Panc1 (cell line): ENCODE results near the gene CTDP1. TPM values are rescaled to one million over a fixed set of nuclear protein-coding genes. Genes with fewer than 3 reads are reported as not detected.

ENCODE experiments used
- ATAC-seq: fragments of 200-7000 bp; cut with Tn5 transposase; 2 replicates; pipeline ENCODE4 v1.9.1; 2020; ENCODE audit warnings: mild to moderate bottlenecking, moderate library complexity
- BruUV-seq: library from RNA; stranded (reverse); fragments of 400-500 nt; replicated peaks from 2 replicates; lab custom pipeline; 2021; lab: Mats Ljungman, UMichigan
- CTCF ChIA-PET: fragments of 300-600 bp; sonication (Branson Sonifier 250); formaldehyde crosslinking; loops from one replicate; lab custom pipeline; 2022; ENCODE audit warnings: antibody characterized with exemption; lab: Charles Lee
- POLR2A ChIA-PET: fragments of 300-600 bp; sonication (Branson Sonifier 250); formaldehyde crosslinking; loops from one replicate; lab custom pipeline; 2022; ENCODE audit warnings: antibody characterized with exemption; lab: Charles Lee
- DNase-seq: peaks from one replicate; pipeline ENCODE4 v3.0.0-alpha.2; 2010; ENCODE audit warnings: low read depth, low spot score
- H3K27ac ChIP-seq: 2 replicates; pipeline ENCODE4 v1.5.1; 2011; ENCODE audit warnings: mild to moderate bottlenecking, low read length, inconsistent platforms
- H3K27me3 ChIP-seq: fragments of 200-500 bp; sonication (Bioruptor generic); 2 replicates; pipeline ENCODE4 v1.6.0; 2014; ENCODE audit warnings: low read length, inconsistent platforms; ENCODE audit not compliant: control insufficient read depth, insufficient read depth
- H3K36me3 ChIP-seq: fragments of 200-500 bp; sonication (Bioruptor generic); 2 replicates; pipeline ENCODE4 v1.5.1; 2014; ENCODE audit warnings: inconsistent platforms, mild to moderate bottlenecking, low read length, moderate library complexity; ENCODE audit not compliant: control insufficient read depth, insufficient read depth
- H3K4me1 ChIP-seq: 2 replicates; pipeline ENCODE4 v1.5.1; 2011; ENCODE audit warnings: inconsistent platforms, mild to moderate bottlenecking, low read length, moderate library complexity; ENCODE audit not compliant: control insufficient read depth, insufficient read depth
- H3K4me3 ChIP-seq, 2 experiments: 2 replicates each; pipeline ENCODE4 v1.5.1; 2011 to 2012; ENCODE audit warnings: low read depth in 2 of 2, low read length in 2 of 2, mild to moderate bottlenecking in 2 of 2, inconsistent platforms in 1 of 2, moderate library complexity in 1 of 2
- H3K9me3 ChIP-seq: fragments of 200-500 bp; sonication (Bioruptor generic); 2 replicates; pipeline ENCODE4 v1.5.1; 2014; ENCODE audit warnings: low read depth, mild to moderate bottlenecking, inconsistent platforms, low read length, moderate library complexity; ENCODE audit not compliant: control insufficient read depth, insufficient read depth
- POLR2AphosphoS5 ChIP-seq: IDR thresholded peaks from 2 replicates; pipeline ENCODE4 v1.6.1; 2012; ENCODE audit warnings: mild to moderate bottlenecking, low read depth, low read length, moderate library complexity
- SIN3A ChIP-seq: IDR thresholded peaks from 2 replicates; pipeline ENCODE4 v1.6.1; 2012; ENCODE audit warnings: low read depth, mild to moderate bottlenecking, low read length, moderate library complexity, borderline replicate concordance; ENCODE audit not compliant: insufficient read depth
- TCF7L2 ChIP-seq: IDR thresholded peaks from 2 replicates; pipeline ENCODE4 v1.6.1; 2011; ENCODE audit warnings: mild to moderate bottlenecking, low read depth, low read length, inconsistent platforms
- in situ Hi-C: cut with HindIII; loops from 2 replicates; pipeline ENCODE4 v1.10.0; 2016; ENCODE audit warnings: low sequenced_read_pairs, low pct_unique_long_range_greater_than_20kb
- intact Hi-C: fragments of 100-400 bp; cut with micrococcal nuclease; formaldehyde crosslinking; loops from one replicate; pipeline ENCODE4 v1.10.0; 2022; ENCODE audit not compliant: unreplicated experiment
- total RNA-seq: library from RNA; stranded (reverse); gene quantifications from one replicate; pipeline ENCODE4 v1.2.1, GENCODE V29; 2021; ENCODE audit not compliant: unreplicated experiment
- TF ChIP-seq, protein P1 (sequence below), 2 experiments: IDR thresholded peaks; 2 replicates each; pipeline ENCODE4 v1.6.1; 2011 to 2012; ENCODE audit warnings: low read depth in 2 of 2, control low read depth in 1 of 2, low read length in 1 of 2, mild to moderate bottlenecking in 1 of 2, moderate library complexity in 1 of 2; ENCODE audit not compliant: insufficient read depth in 1 of 2
- TF ChIP-seq, protein P2 (sequence below): fragments of 450-650 bp; IDR thresholded peaks from 2 replicates; pipeline ENCODE4 v1.5.1; 2017; ENCODE audit warnings: mild to moderate bottlenecking

The CTDP1 gene
- total RNA-seq, 1 experiment from 2014 or later = 52.8 TPM

DNA sequence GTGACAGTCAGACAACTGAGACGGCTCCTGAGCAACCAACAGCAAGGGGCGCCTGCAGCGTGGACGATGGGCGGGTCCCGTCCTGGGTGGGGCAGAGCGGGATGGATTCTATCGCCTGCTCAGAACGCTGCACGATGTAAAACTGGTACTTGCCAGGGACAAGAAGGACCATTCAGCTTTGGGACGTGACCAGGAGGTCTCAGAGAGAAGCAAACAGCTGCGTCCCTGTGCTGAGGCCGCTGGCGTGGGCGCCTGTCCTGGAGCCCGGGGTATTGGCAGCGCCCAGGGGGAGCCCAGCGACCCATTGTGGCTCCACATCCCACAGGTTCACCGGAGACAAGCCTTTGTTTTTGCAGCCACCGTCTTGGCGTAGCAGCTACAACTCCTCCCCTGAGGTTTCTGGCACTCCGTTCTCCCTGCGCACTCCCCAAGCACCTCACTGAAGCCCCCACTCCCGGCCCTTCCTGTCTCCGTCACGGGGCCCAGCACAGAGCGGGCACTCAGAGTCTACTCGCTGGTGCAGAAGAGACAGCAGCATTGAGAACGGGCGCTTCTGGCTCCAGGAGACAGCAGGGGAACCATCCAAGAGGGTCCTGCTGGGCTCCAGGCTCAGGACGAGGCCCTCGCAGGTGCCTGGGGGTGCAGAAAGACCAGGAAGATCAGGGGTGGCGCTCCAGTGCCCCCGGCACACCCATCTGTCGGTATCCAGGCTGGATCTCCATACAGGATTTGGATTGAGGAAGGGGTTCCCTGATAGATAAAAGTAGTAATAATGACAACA is 96.0 kb downstream of the CTDP1 start:
- no peaks in the 10 kb centered on the region for H3K9me3 ChIP-seq
- H3K4me3 ChIP-seq = no peak overlapping the region
- ATAC-seq (no peak), DNase-seq (no peak)
- TF ChIP-seq SIN3A (no peak), TCF7L2 (no peak), POLR2AphosphoS5 (no peak)
- TF ChIP-seq, protein P1, sequence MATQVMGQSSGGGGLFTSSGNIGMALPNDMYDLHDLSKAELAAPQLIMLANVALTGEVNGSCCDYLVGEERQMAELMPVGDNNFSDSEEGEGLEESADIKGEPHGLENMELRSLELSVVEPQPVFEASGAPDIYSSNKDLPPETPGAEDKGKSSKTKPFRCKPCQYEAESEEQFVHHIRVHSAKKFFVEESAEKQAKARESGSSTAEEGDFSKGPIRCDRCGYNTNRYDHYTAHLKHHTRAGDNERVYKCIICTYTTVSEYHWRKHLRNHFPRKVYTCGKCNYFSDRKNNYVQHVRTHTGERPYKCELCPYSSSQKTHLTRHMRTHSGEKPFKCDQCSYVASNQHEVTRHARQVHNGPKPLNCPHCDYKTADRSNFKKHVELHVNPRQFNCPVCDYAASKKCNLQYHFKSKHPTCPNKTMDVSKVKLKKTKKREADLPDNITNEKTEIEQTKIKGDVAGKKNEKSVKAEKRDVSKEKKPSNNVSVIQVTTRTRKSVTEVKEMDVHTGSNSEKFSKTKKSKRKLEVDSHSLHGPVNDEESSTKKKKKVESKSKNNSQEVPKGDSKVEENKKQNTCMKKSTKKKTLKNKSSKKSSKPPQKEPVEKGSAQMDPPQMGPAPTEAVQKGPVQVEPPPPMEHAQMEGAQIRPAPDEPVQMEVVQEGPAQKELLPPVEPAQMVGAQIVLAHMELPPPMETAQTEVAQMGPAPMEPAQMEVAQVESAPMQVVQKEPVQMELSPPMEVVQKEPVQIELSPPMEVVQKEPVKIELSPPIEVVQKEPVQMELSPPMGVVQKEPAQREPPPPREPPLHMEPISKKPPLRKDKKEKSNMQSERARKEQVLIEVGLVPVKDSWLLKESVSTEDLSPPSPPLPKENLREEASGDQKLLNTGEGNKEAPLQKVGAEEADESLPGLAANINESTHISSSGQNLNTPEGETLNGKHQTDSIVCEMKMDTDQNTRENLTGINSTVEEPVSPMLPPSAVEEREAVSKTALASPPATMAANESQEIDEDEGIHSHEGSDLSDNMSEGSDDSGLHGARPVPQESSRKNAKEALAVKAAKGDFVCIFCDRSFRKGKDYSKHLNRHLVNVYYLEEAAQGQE (IDR thresholded peaks at IDR 0.05; ENCODE audit: insufficient read depth in 1 of 2, low read depth in 2 of 2, low read length in 1 of 2) = no peak
- TF ChIP-seq, protein P2, sequence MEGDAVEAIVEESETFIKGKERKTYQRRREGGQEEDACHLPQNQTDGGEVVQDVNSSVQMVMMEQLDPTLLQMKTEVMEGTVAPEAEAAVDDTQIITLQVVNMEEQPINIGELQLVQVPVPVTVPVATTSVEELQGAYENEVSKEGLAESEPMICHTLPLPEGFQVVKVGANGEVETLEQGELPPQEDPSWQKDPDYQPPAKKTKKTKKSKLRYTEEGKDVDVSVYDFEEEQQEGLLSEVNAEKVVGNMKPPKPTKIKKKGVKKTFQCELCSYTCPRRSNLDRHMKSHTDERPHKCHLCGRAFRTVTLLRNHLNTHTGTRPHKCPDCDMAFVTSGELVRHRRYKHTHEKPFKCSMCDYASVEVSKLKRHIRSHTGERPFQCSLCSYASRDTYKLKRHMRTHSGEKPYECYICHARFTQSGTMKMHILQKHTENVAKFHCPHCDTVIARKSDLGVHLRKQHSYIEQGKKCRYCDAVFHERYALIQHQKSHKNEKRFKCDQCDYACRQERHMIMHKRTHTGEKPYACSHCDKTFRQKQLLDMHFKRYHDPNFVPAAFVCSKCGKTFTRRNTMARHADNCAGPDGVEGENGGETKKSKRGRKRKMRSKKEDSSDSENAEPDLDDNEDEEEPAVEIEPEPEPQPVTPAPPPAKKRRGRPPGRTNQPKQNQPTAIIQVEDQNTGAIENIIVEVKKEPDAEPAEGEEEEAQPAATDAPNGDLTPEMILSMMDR = no peak
- no TSS peak for BruUV-seq
- in situ Hi-C loops (no loop called here), intact Hi-C loops (no loop called here)
- no peak overlapping the region for H3K27ac ChIP-seq
- no peaks in the 10 kb centered on the region for H3K36me3 ChIP-seq
- no peaks in the 10 kb centered on the region for H3K4me1 ChIP-seq
- peaks cover 39% of the 10 kb centered on the region for H3K27me3 ChIP-seq
- ChIA-PET CTCF (no interaction called here), POLR2A (no interaction called here)

DNA sequence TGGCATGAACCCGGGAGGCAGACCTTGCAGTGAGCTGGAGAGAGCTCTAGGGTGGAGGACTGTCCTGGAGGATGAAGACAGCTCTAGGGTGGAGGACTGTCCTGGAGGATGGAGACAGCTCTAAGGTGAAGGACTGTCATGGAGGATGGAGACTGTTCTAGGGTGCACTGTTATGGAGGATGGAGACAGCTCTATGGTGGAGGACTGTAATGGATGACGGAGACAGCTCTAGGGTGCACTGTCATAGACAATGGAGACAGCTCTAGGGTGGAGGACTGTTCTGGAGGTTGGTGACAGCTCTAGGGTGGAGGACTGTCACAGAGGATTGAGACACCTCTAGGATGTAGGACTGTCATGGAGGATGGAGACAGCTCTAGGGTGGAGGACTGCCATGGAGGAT is 97.1 kb downstream of the CTDP1 start:
- intact Hi-C loops (no loop called here), in situ Hi-C loops (no loop called here)
- ChIA-PET POLR2A (no interaction called here), CTCF (interaction anchor here (0.9 kb wide), 1 partner anchor 175 kb away, joined by 6 read pairs; the partner anchor contains the start of gene SLC66A2)
- Histone ChIP-seq H3K4me1 (no peaks in the 10 kb centered on the region), H3K36me3 (no peaks in the 10 kb centered on the region), H3K4me3 (no peak overlapping the region), H3K27me3 (peaks cover 39% of the 10 kb centered on the region), H3K9me3 (no peaks in the 10 kb centered on the region), H3K27ac (no peak overlapping the region)
- TF ChIP-seq SIN3A = no peak
- TF ChIP-seq POLR2AphosphoS5 = no peak
- TF ChIP-seq, protein P2 = no peak
- TF ChIP-seq, protein P1 (IDR thresholded peaks at IDR 0.05; ENCODE audit: insufficient read depth in 1 of 2, low read depth in 2 of 2, low read length in 1 of 2) = no peak
- no peak for TF ChIP-seq TCF7L2
- no TSS peak for BruUV-seq
- DNase-seq = no peak
- no peak for ATAC-seq
